ENCODE results near the gene RXRA.

The RXRA gene

DNA sequence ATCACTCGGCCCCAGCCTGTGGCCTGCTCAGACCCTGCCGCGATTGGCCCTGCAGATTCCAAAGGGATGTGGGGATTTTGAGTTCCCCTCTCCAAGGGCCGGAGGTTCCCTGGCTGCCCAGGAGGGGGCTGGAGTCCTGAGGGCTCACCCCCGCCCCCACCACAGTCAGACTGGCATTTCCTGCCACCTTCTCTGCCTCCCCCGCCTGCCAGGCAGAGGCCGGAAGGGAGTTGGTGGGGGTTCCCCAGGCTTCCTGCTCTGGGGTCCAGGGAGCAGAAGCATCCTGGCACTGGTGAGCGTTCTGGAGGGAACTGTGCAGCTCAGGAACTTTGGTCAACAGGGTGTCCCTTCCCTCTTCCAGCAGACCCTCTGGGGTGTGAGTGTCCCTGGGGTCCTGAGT is 70.6 kb downstream of the RXRA start:
- in situ Hi-C loops (cut with MboI; ENCODE audit: low sequenced_read_pairs) = no loop called here

DNA sequence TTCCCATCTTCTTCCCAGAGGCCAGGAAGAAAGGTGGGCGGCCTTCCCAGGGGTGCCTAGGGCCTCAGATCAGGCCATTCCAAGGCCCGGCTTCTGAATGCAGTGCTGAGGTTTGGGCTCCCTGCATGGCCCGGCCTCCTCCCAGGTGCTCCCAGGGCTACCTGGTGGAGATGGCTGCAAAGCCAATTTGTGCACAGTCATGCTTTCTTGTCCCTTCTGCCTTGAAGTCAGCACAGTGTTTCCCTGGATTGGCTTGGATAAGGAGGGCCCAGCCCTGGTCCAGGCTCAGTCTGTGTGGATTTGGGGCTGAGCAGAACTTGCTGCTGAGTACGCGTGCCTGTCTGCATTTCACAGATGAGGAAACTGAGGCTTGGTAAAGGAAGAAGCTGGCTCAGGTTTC is 72.5 kb downstream of the RXRA start:
- in situ Hi-C loops (cut with MboI; ENCODE audit: low sequenced_read_pairs) = no loop called here

DNA sequence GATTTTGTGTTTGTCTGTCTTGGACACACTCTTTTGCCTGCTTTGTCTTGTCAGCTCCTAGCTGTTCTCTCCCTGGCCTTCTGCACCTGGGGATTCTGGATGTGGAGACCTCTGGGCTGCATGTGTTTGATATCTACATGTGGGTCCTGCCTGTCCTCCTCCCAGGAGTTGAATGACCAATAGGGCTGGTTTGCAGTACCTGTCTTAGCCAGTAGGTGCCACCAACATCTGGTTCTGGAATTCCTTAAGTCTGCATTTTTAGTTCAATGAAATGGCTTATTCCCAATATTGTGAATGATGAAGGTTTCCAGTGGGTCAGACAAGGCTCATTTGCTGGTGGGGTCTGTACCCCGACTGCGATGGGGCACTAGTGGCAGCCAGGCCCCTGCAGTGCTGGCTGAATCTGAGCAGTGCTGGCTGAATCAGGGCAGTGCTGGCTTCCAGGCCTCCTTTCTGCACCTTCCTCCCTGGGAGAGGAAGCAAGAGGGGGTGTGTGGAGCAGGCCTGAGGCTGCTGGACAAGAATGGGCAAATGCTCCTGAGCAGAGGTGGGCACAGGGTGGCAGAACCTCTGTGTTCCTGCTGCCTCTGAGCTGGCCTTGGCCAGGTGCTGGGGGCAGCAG is 73.3 kb downstream of the RXRA start:
- in situ Hi-C loops (cut with MboI; ENCODE audit: low sequenced_read_pairs) = no loop called here

DNA sequence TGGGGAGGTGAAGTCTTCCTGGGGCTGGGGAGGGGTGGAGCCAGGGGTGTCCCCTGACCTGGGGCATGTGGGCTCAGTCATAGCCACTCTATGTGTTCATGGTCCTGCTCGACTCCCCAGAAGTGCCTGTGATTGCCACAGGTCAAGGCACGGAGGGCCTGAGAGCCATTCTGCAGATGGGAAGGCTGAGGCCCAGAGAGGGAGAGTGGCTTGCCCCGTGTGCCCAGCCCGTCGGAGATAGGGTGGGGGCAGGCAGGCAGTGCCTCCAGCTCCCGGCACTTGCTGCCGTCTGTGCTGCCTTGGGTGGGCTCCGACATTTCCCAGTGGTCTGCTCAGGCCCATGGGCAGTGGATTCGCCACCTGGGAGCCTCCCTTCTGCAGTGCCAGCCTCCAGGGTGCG is 74.0 kb downstream of the RXRA start:
- in situ Hi-C loops (cut with MboI; ENCODE audit: low sequenced_read_pairs) = no loop called here

DNA sequence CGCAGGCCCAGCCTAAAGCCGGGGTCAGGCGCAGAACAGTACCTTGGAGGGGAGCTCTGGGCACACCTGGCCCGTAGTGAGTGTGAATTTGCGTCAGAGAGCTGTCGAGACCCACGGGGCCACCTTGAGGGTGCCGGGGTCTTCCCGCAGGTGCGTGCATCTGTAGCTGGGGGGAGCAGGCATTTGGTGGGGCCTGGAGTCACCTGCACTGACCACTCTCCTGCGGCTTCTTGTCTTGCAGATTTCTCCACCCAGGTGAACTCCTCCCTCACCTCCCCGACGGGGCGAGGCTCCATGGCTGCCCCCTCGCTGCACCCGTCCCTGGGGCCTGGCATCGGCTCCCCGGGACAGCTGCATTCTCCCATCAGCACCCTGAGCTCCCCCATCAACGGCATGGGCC is 75.1 kb downstream of the RXRA start:
- in situ Hi-C loops (cut with MboI; ENCODE audit: low sequenced_read_pairs) = no loop called here

DNA sequence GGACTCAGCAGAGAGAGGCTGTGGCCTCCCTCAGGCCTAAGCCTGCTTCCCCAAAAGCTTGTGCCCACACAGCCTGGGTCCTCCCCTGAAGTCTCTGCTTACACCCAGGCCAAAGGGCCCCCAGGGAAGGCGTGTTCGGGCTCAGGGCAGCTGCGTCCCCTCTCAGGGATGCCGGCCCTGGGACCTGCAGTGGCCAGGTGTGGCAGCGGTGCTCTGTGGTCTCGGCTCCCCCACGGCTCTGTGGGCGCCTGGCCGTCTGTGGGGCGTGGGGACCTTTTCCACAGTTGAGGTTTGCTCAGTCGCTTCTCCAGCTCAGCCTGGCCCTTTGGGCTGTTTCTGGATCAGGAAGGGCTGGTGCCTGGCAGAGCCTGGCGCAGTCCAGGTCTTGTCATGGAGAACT is 75.9 kb downstream of the RXRA start:
- in situ Hi-C loops (cut with MboI; ENCODE audit: low sequenced_read_pairs) = no loop called here

DNA sequence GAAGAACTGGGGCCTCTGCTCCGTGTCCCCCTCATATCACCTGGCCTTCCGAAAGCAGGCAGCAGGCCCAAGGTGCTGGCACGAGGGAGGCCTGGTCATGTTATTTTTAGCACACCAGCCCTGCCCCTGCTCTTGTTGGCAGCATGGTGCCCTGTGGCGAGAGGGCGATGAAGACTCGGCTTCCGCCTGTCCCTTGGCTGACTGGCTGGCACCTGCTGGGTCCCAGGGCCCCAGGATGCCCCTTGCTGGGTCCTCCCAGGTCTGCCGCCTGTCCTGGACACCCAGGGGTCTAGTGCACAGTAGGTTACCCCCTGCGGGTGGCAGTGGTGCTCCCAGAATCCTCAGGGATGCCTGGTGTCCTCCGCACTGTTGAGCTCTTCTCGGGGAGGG is 77.0 kb downstream of the RXRA start:
- in situ Hi-C loops (cut with MboI; ENCODE audit: low sequenced_read_pairs) = no loop called here

DNA sequence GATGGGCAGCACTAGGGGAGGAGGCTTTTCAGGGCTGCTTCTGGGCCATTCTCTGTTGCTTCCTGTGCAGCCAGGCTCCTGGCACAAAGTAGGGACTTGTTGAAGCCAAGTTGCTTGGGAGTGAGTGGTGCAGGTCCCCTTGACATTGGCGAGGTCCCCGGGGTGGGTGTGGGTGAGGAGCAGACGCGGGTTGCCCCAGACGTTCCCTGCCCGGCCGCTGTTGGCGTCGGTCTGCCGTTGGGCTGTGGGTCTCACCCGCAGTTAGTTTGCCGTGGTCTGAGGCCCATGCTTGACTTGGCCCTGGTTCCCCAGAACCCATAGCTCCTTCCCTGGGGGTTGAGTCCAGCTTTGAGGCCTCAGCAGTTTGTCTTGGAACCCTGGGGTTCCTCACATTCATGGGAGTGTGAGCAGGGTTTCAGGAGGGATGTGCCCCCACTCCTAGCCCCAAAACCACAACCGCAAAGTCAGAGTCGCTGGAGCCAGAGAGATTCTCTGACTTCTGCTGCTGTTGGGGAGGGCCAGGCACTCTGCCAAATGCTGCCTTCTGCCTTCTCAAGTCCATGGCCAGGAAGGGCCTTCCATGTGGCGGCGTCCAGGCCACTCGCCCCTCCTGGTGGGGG is 77.5 kb downstream of the RXRA start:
- in situ Hi-C loops (cut with MboI; ENCODE audit: low sequenced_read_pairs) = no loop called here

DNA sequence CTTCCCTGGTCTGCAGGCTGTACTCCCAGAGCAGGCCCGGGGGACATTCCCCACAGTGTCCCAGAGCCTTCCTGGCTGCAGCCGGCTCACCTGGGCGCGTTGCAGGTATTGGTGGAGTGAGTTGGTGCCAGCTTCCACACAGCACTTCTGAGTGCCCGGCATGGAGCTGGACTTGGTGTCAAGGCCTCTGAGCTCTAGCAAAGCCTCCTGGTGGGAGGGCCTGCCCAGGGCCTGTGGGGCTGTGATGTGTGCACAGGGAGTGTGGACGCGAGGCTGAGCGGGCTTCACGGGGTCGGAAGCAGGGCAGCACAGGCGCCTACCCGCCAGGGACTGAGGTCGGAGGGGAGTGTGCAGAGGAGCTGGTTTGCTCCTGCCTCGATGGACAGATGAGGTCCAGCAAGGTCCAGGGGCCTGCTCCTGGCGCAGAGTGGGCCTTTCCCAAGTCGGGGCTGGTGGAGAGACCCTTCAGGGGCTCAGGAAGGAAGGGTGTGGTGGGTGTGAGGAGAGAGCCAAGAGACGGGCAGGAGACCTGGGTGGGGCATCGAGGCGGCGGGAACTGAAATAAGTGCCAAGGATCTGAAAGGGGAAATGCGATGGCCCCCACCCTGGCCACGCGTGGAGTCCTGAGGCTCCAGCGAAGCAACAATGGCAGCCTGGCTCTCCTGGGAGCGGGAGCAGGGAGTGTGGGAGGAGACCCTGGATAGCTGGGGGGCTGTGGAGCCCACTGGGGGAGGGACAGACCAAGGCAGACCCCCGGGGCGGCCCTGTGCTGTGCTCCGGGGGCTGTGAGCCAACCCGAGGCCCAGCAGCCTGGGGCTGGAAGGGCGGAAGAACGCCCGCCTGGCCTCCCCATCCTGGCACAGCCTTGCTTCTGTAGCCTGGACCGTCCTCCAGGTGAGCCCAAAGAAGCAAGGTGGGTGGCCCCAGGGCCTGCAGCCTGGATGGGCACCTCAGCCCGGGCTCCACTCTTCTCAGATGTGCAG is 78.4 kb downstream of the RXRA start:
- in situ Hi-C loops (cut with MboI; ENCODE audit: low sequenced_read_pairs) = no loop called here

DNA sequence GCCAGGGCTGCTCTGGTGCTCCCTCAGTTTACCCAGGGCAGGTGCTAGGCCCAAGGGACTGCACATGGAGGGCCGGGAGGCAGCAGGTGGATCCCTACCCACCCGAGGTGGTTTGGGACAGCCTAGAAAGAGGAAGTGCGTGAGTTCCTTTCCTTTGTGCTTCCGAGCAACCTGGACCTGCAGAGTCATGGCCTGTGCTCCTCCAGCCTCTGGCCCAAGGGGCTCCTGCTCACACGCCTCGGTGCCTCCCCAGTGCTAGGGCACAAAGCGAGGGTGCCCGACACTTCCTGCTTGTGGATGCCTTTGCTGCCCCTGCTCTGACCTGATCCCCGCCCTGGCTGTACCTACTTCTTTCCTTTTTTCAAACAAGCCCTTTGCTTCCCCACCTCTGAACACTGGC is 79.3 kb downstream of the RXRA start:
- in situ Hi-C loops (cut with MboI; ENCODE audit: low sequenced_read_pairs) = no loop called here

DNA sequence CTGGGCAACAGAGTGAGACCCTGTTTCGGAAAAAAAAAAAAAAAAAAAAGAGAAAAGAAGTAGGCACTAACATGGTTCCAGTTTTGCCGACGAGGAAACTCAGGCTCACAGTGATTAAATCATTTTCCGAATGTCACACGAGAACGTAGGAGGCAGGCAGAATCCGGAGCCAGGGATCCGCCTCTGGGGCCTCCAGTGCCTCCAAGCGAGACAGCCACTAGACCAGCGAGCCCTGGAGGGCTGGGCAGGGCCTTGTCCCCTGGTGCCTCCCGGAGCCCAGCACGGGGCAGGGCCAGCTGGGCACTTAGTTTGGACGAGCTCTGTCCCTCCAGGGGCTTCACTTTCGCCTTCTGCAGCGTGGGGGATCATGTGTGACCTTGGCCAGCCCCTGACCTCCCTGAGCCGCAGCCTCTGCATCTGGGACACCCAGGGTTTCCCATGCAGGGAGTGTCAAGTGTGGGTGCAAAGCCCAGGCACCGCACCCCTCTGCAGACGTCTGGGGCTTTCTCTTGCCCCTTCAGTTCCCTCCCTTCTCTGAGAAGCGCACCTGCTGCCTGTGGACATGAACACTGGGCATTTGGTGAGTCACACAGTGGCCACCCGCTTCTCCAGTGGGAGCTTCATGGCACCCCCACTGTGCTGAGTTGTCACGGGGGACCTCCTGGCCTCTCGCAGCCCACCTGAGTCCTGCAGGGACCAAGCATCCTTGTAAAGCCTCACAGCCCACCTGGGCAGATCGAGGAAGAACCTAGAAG is 80.3 kb downstream of the RXRA start:
- in situ Hi-C loops (cut with MboI; ENCODE audit: low sequenced_read_pairs) = no loop called here

DNA sequence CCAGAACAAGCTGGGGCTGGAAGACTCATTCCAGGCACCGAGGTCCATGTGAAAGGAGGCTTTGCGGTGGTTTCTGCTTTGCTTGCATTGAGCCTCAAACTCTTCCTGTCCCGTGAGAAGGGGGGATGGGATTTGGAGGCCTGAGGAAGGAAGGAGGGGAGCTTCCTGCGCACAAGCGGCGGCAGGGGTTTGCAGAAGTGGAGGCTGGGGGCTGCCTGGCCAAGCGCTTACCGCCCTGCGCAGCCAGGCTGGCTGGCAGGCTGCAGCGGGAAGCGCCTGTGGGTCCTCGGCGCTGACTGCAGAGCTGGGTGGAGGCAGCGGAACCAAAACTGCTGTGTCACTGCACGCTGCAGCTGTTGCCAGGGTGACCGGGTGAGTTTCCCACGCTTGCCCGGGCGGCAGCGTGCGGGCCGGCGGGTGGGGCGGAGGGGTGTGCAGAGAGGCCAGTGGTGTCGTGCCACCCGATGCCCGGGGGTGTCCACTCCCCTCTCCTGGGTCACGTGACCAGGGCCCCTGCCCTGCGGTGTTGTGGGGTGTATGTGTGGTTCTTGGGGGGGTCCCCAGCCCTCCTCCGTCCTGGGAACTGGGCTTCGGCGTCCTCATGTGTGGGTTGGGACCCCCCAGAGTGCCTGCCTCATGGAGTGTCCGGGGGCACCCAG is 81.0 kb downstream of the RXRA start:
- in situ Hi-C loops (cut with MboI; ENCODE audit: low sequenced_read_pairs) = no loop called here

DNA sequence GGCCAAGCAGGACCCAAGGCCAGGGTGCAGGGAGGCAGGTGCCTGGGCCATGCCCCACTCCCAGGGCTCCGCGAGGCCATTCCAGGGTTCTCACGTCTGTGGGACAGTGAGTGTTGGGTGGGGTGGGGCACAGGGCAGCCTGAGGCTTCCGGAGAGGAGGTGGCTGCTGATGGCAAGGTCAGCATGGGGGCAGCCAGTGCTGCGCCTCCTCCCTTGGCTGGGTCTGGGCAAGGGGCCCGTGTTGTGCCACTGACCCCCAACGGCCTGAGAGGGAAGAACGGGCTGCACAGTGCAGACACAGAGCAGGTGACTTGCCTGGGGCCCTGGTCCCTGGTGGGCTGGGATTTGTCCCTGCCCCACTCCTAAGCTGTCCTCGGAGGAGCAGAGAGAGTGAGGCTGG is 82.1 kb downstream of the RXRA start:
- in situ Hi-C loops (cut with MboI; ENCODE audit: low sequenced_read_pairs) = no loop called here

DNA sequence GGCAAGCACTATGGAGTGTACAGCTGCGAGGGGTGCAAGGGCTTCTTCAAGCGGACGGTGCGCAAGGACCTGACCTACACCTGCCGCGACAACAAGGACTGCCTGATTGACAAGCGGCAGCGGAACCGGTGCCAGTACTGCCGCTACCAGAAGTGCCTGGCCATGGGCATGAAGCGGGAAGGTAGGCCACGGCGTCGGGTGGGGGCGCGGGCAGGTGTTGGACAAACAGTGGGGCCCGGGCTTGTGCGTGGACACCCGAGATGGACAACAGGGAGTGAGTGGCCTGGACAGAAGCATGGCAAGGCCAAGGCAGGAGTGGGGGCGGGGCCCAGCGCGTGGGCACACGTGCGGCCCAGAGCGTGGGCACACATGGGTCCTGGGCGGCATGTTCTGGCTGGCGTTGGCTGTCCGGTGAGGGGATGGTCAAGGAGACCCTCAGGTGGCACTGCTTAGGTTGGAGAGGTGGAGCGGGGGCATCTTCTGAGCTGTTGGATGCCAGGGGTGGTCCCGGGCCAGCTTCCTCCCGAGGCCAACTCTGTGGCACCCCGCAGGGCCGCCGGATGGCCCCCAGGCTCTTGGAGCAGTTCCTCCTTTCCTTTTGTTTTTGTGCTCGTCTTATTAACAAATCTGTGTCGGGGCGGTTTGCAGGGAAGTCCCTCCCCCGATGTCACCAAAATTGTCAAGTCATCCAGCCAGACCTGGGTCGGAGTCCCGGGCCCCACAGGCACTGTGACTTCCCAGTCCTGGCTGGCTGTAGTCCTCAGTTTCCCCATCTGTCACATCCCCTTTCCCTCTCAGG is 82.9 kb downstream of the RXRA start:
- in situ Hi-C loops (cut with MboI; ENCODE audit: low sequenced_read_pairs) = no loop called here

DNA sequence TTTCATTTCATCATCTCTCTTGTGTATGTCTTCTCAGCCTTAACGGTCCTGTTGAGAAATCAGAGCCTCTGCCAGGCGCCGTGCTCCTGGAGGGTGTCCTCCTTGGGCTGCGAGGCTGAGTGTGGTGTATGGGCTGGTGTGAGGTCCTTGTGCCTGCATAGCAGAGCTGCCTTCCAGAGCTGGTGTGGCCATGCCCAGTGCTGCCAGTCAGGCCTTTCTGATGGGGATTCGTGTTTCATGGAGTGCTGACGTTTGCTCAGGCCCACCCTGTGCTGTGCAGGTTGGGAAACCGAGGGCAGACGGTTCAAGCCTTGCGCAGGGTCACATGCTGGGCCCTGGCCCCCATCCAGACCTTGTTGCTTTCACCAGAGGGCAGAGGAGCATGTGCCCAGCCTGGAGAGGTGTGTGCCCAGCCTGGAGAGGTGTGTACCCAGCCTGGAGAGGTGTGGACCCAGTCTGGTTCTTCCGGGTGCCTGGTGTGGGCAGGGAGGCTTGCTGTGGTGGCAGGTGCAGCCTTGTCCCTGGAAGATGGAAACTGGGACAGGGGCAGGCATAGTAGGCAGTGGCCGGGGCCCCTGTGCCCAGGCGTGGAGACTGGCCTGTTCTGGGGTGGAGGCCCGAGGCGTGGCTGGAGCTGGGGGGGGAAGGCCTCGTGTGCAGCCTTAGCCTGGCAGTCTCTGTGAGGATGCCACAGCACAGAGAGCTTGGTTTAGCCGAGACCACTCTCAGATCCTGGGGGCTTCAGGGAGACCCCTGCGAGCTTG is 84.0 kb downstream of the RXRA start:
- in situ Hi-C loops (cut with MboI; ENCODE audit: low sequenced_read_pairs) = no loop called here

DNA sequence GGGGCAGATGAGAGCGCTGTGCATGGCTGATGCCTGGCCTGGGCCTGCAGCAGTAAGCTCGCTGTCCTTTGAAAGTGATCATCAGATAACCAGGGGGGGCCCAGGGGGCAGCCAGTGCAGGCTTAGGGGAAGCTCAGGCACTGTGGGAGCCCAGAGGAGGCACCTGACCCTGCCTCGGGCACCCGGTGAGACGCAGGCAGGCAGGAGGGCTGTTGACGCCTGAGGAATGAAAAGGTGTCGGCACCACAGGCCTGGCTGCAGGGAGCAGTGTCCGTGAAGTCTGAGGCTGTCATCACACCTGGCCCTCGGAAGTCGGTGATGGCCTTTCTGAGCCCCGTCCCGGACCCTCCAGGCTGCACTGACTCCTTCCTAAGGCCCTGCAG is 84.6 kb downstream of the RXRA start:
- in situ Hi-C loops (cut with MboI; ENCODE audit: low sequenced_read_pairs) = no loop called here

DNA sequence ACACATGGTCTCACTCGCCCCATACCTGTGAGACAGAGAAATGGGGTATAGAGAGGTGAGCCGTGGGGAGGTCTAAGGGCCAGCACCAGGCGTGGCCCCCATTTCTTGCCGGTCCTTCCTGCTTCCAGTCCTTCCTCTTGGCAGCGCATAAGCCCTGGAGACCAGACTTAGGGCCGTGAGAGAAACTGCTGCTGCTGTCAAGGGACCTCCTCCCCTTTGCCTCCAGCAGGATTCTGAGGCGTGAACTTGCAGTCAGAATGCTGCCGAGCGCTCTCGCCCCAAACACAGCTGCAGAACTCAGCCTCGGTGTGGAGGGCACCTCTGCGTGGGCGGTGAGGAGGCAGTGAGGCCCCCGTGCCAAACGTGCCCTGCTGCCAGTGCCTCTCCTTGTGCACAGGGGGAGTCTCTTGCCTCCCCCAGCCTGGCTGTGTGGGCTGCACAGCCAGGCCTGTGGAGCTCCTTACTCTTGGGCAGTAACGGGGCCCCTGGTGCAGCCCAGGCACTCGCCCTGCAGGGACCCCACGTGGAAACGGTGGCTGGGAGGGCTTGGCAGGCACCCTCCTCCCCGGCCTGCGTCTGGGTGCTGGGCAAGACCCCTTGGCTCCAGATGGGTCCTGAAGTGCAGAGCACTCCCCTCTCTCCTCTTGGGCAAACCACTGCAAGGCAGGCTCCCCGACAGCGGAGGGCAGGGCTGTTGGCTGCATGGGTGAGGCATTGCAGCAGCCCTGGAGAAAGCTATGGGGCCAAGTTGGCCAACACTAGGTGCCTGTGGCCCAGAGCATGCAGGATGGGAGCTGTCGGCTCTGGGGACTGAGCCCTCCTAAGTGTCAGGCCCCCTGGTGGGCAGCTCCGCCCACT is 85.4 kb downstream of the RXRA start:
- in situ Hi-C loops (cut with MboI; ENCODE audit: low sequenced_read_pairs) = no loop called here

DNA sequence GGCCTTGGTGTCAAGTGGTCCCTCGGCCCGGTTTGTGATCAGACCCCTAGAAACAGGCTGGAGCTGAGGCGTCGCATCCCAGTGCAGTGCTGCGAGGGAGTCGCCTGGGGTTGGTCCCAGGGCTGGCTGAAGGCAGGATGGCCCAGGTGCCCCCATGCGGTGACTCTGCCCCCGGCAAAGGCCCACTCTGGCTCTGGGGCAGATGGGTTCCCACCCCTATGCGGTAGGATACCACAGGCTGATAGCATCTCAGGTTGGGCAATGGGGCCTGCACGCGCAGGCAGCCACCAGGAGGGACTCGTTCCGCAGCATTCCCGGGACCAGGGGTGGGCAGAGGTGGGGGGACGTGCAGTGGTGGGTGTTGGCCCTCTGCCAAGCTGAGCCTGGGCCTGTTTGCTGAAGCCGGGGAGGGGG is 86.0 kb downstream of the RXRA start:
- in situ Hi-C loops (cut with MboI; ENCODE audit: low sequenced_read_pairs) = no loop called here
